GM23248 (cell line): ENCODE measurements around the gene PLSCR1. TPM values are rescaled to one million over a fixed set of nuclear protein-coding genes. Genes with fewer than 3 reads are reported as not detected.

Experiments
- DNase-seq: peaks from one replicate; pipeline ENCODE4 v3.0.0-alpha.2; 2015
- H2AFZ ChIP-seq: fragments of 200-600 bp; sonication (generic); 2 replicates; pipeline ENCODE4 v1.6.1; 2016; ENCODE audit warnings: antibody characterized with exemption
- H3F3A ChIP-seq: fragments of 200-600 bp; sonication (generic); 2 replicates; pipeline ENCODE4 v1.6.1; 2016; ENCODE audit warnings: mild to moderate bottlenecking, antibody characterized with exemption, mixed run types; ENCODE audit not compliant: insufficient read depth
- H3K27ac ChIP-seq: fragments of 200-600 bp; sonication (generic); 2 replicates; pipeline ENCODE4 v1.5.1; 2016; ENCODE audit warnings: mild to moderate bottlenecking
- H3K27me3 ChIP-seq: fragments of 200-600 bp; sonication (generic); replicated peaks from 2 replicates; pipeline ENCODE4 v1.6.1; 2016; ENCODE audit warnings: mild to moderate bottlenecking; ENCODE audit not compliant: insufficient read depth
- H3K36me3 ChIP-seq: fragments of 200-600 bp; sonication (generic); 2 replicates; pipeline ENCODE4 v1.6.1; 2016; ENCODE audit warnings: low read depth, mild to moderate bottlenecking
- H3K4me1 ChIP-seq: fragments of 200-600 bp; sonication (generic); 2 replicates; pipeline ENCODE4 v1.6.1; 2016; ENCODE audit warnings: mild to moderate bottlenecking; ENCODE audit not compliant: insufficient read depth
- H3K4me2 ChIP-seq: fragments of 200-600 bp; sonication (generic); one replicate; pipeline ENCODE4 v1.6.1; 2016; ENCODE audit warnings: mild to moderate bottlenecking; ENCODE audit not compliant: unreplicated experiment
- H3K4me3 ChIP-seq: fragments of 200-600 bp; sonication (generic); 2 replicates; pipeline ENCODE4 v1.5.1; 2016; ENCODE audit warnings: mild to moderate bottlenecking
- H3K79me2 ChIP-seq: fragments of 200-600 bp; sonication (generic); 2 replicates; pipeline ENCODE4 v1.6.1; 2016; ENCODE audit warnings: mild to moderate bottlenecking; ENCODE audit not compliant: insufficient read depth
- H3K9ac ChIP-seq: fragments of 200-600 bp; sonication (generic); 2 replicates; pipeline ENCODE4 v1.6.1; 2016; ENCODE audit warnings: mild to moderate bottlenecking
- H3K9me2 ChIP-seq: fragments of 200-600 bp; sonication (generic); 2 replicates; pipeline ENCODE4 v1.6.1; 2016; ENCODE audit warnings: mixed run types, mild to moderate bottlenecking, moderate library complexity; ENCODE audit not compliant: insufficient read depth
- H3K9me3 ChIP-seq: fragments of 200-600 bp; sonication (generic); one replicate; pipeline ENCODE4 v1.6.1; 2017; ENCODE audit warnings: low read depth
- H4K20me1 ChIP-seq: fragments of 200-600 bp; sonication (generic); 2 replicates; pipeline ENCODE4 v1.6.0; 2016; ENCODE audit not compliant: insufficient read depth
- EZH2 ChIP-seq: fragments of 200-600 bp; sonication (generic); IDR thresholded peaks from 2 replicates; pipeline ENCODE4 v1.6.1; 2018; ENCODE audit warnings: antibody characterized with exemption, mild to moderate bottlenecking; ENCODE audit not compliant: insufficient read depth, poor library complexity, severe bottlenecking
- EZH2phosphoT487 ChIP-seq: fragments of 200-600 bp; sonication (generic); IDR thresholded peaks from 2 replicates; pipeline ENCODE4 v1.6.1; 2018; ENCODE audit warnings: antibody characterized with exemption, moderate library complexity, mild to moderate bottlenecking, low read depth; ENCODE audit not compliant: insufficient read depth
- WGBS, 2 experiments: methylation state at CpG; one replicate each; pipeline ENCODE4 v1.1.6; 2015 to 2017; ENCODE audit warnings: low lambda C conversion rate in 2 of 2, low coverage in 1 of 2; ENCODE audit errors: missing lambda C conversion rate in 2 of 2; 5-methylcytosine and 5-hydroxymethylcytosine counted together
- in situ Hi-C: fragments of 300-500 bp; cut with MboI; formaldehyde crosslinking; loops from 2 replicates; pipeline ENCODE4 v1.15.0; 2020
- polyA plus RNA-seq: library from polyadenylated mRNA; unstranded; fragments of >200 nt; fragmentation: Nextera tagmentation; extraction: Ambion mirVana; gene quantifications from 2 replicates; pipeline ENCODE4 v1.2.1, GENCODE V29; 2016
- total RNA-seq: library from RNA; depleted of rRNA; stranded (reverse); fragments of >200 nt; shearing (Covaris generic); gene quantifications from 2 replicates; pipeline ENCODE4 v1.2.3, GENCODE V29; 2014

The PLSCR1 gene
- total and polyA plus RNA-seq, 2 experiments from 2014 or later = 23.7 to 28.7 TPM

DNA sequence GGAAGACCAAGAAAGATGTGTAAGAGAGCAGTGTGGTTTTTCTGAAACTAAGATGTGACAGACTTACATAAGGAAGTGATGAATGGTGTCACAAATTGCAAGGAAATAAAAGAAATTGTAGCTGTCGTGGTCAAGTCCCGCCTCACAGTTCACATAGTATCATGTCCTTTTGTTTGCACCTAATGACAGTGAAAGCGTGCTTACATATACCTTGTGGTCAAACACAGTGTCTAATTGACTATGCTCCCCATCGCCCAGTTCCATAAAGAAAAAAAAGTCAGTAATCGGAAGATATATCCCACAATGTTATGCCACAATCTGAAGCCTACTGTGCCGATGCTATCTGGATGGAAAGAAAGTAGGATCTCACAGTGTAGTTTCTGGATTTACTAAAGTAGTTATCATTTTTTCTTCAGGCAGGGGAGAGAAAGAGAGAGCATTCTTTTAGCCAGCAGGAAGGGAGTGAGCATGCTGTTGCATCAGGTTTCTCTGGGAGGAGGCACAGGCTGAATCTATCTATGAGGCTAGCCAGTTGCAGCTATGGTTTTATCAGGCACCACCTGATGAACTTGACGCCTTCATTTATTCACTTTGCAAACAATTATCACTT lies 9.8 kb upstream of the PLSCR1 start:
- Histone ChIP-seq H2AFZ (0 out of 2 replicates have a peak overlapping the region, but pooled peaks have one; percentile 32), H3K9me2 (no peaks in the 10 kb centered on the region), H3K4me1 (peaks cover 10% of the 10 kb centered on the region), H3K27me3 (no peaks in the 10 kb centered on the region), H3K27ac (no peak overlapping the region), H3K4me3 (no peak overlapping the region), H3F3A (peaks cover 11% of the 10 kb centered on the region; the same call in 1 of the 2 replicates), H3K9ac (no peak overlapping the region), H3K9me3 (no peaks in the 10 kb centered on the region), H4K20me1 (no peaks in the 10 kb centered on the region), H3K4me2 (no peak overlapping the region), H3K79me2 (no peaks in the 10 kb centered on the region), H3K36me3 (no peaks in the 10 kb centered on the region)
- 92 to 96% methylated on average over 7 of the region's 7 CpGs for WGBS, 2 experiments
- in situ Hi-C loops = no loop called here
- peak; percentile 12 for DNase-seq
- no peak for TF ChIP-seq EZH2phosphoT487
- TF ChIP-seq EZH2 = no peak

- peak; percentile 92 for DNase-seq
- no peak overlapping the region for H3K9ac ChIP-seq
- in situ Hi-C loops = no loop called here
- H3K36me3 ChIP-seq = no peaks in the 10 kb centered on the region
- no peak overlapping the region for H3K4me3 ChIP-seq
- no peaks in the 10 kb centered on the region for H4K20me1 ChIP-seq
- no peaks in the 10 kb centered on the region for H3K27me3 ChIP-seq
- H3K9me3 ChIP-seq = no peaks in the 10 kb centered on the region
- H3K4me1 ChIP-seq = peaks cover 10% of the 10 kb centered on the region
- H3K4me2 ChIP-seq = peak overlapping the region; percentile 29
- H2AFZ ChIP-seq = no peak overlapping the region
- WGBS, 2 experiments = 50 to 52% methylated on average over 5 of the region's 5 CpGs
- peaks cover 11% of the 10 kb centered on the region; the same call in 1 of the 2 replicates for H3F3A ChIP-seq
- H3K27ac ChIP-seq = no peak overlapping the region
- no peaks in the 10 kb centered on the region for H3K9me2 ChIP-seq
- TF ChIP-seq EZH2phosphoT487 (no peak), EZH2 (no peak)
- no peaks in the 10 kb centered on the region for H3K79me2 ChIP-seq
Measured at GRCh38 chr3:146550743-146551510, 6.5 kb upstream of the PLSCR1 start.

DNA sequence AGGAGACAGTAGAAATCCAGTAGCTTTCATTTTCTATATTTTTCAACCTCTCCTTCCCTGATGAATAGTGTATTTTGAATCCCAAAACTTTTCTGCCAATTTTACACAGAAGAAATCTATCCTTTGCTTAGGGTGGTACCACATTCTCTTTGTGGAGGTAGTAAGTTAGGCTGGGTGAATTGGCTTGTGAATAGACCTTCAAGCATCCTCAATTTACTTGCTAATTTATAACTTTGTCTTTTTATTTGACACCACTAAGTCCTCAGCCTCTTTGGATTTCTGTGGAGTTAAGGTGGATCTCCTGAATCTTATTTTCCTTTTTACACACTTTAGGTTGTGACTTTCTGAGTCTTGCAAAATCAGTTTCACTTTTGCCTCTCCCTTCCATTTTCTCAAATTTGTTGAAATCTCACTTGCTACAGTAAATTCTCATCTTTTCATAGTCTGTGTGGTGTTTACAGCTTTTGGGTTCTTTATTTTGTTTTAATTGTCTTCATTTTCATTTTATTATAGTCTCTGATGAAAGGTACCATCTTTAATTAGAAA lies 5.7 kb upstream of the PLSCR1 start:
- H3K4me3 ChIP-seq = no peak overlapping the region
- no peak overlapping the region for H3K4me2 ChIP-seq
- TF ChIP-seq EZH2 = no peak
- TF ChIP-seq EZH2phosphoT487 = no peak
- no peaks in the 10 kb centered on the region for H3K36me3 ChIP-seq
- no peak for DNase-seq
- H3K9me3 ChIP-seq = no peaks in the 10 kb centered on the region
- H4K20me1 ChIP-seq = no peaks in the 10 kb centered on the region
- no peaks in the 10 kb centered on the region for H3K27me3 ChIP-seq
- in situ Hi-C loops = no loop called here
- peaks cover 11% of the 10 kb centered on the region; the same call in 1 of the 2 replicates for H3F3A ChIP-seq
- H3K4me1 ChIP-seq = peaks cover 13% of the 10 kb centered on the region
- H3K9ac ChIP-seq = no peak overlapping the region
- no peak overlapping the region; the same call in 1 of the 2 replicates for H2AFZ ChIP-seq
- H3K9me2 ChIP-seq = no peaks in the 10 kb centered on the region
- no peak overlapping the region for H3K27ac ChIP-seq
- 0 out of 2 replicates have a peak, but pooled peaks cover 1% of the 10 kb centered on the region for H3K79me2 ChIP-seq

DNA sequence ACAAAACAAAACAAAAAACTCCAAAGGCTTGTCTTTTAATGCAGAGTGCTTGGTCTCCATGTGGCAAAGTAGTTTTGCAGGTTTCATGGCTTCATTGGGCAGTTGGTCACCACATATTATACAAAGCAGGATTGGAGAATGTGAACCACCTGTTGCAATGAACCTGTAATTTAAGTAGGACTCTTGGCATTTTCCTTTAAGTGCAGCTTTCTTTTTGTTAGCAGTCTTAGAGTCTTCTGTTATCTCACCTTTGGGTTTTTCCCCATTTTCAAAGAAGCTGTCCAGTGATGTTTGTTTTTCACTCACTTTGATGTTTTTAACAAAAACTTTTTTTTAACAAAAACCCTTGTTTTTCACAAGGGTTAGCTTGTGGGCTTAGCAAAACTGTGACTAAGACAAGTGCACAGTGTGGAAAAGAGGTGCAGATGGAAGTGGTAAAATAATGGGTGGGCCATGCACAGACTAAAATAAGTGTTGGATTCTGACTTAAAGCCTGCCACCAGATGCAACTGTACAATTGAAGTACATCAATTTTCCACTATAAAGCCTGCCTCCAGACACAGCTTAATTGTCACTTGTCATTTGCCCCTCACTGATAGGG lies 2.9 kb upstream of the PLSCR1 start:
- H3F3A ChIP-seq = peaks cover 11% of the 10 kb centered on the region; the same call in 1 of the 2 replicates
- in situ Hi-C loops = no loop called here
- no peaks in the 10 kb centered on the region for H3K9me3 ChIP-seq
- H3K9me2 ChIP-seq = no peaks in the 10 kb centered on the region
- H3K79me2 ChIP-seq = peaks cover 6% of the 10 kb centered on the region; the same call in 1 of the 2 replicates
- no peak overlapping the region for H3K9ac ChIP-seq
- H3K4me2 ChIP-seq = no peak overlapping the region
- H4K20me1 ChIP-seq = no peaks in the 10 kb centered on the region
- TF ChIP-seq EZH2 (no peak), EZH2phosphoT487 (no peak)
- no peaks in the 10 kb centered on the region for H3K36me3 ChIP-seq
- no peaks in the 10 kb centered on the region for H3K27me3 ChIP-seq
- DNase-seq = no peak
- H3K27ac ChIP-seq = no peak overlapping the region
- no peak overlapping the region for H2AFZ ChIP-seq
- H3K4me1 ChIP-seq = peaks cover 27% of the 10 kb centered on the region
- H3K4me3 ChIP-seq = no peak overlapping the region
